ENCODE data around the gene SLC35F4.
"Not testable (repeated sequence)": the region's sequence is repeated elsewhere in the genome, so short reads cannot be mapped to it uniquely, and the experiment has no call there.

SLC35F4 gene

GRCh38 chr14:57771801-57772200 is 94.1 kb downstream of the SLC35F4 start:
- DNase-seq = no peak

DNA sequence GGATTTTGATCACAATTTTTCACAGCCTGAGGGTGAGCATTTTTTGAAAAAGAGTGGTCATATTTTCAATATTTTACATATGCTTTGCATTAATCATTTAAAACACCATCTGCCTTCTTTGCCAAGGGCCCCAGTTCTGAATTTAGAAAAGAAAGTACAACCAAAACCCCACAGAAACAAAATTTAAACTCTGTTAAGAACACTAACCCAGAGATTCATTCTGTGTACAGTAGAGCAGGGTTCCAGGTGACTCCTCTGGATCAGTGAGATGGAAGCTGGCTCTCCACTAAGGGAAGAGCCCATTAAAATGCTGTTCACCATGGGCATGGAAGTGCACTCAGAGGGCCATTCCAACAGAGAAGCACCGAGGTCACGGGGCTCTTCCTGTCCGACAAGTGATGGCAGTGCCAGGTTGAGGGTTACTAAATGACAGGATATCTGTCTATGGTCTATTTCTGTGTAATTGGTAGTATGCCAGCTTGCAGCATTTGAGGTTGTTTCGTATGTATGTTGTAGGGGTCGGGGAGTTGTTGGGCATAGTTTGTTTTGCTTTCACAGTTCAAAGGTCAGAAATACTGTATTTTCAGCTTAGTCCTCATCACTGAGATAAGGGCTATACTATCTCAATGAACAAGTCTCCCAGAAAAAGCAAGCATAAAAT is 95.9 kb downstream of the SLC35F4 start:
- no peak for DNase-seq

- no peak for DNase-seq
Observed at GRCh38 chr14:57761800-57762199, 104.1 kb downstream of the SLC35F4 start.

- no peak for DNase-seq
Observed at GRCh38 chr14:57760896-57761295, 105.0 kb downstream of the SLC35F4 start.

DNA sequence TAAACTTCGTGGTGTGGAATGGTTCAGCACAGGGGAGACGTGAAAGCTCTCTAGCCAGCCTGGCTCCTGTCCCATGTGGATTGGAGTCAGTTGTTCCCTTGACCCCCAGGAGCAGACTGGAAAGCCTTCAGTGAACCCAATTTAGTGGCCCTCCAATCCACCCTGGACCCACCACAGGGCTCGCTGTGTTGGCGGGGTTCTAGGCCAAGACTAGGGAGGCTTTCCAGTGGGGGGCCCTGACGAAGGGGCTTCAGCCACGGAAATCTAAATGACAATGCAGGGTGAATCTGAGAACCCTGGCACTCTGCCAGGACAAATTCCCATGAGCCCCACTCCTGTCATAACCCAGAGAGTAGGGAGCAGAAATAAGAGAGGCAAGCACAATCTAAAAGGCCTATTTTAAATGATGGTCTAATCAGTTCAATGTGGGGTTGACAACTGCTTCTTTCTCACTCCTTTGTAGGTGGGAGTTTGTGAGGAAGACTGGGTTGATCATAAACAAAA is 110.8 kb downstream of the SLC35F4 start:
- no peak for DNase-seq

- no peak for DNase-seq
Observed at GRCh38 chr14:57754527-57754926, 111.4 kb downstream of the SLC35F4 start.

DNA sequence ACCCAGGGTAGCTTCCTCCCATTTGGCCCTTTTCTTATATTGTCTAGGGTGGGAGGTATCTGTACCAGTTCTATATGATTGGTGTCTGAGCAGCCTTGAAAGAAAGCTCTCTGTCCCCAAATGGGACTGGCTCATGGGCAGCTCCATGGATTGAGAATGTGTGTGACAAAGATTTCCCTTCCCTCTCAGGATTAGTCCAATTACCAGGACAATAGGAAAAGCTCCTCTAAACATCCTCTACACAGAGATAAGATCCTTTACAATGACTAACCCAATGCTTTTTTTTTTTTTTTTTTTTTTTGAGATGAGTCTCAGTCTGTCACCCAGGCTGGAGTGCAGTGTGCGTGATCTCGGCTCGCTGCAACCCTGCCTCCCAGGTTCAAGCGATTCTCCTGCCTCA is 112.1 kb downstream of the SLC35F4 start:
- no peak for DNase-seq

- DNase-seq = not testable (repeated sequence)
Observed at GRCh38 chr14:57752142-57752695, 113.7 kb downstream of the SLC35F4 start.

DNA sequence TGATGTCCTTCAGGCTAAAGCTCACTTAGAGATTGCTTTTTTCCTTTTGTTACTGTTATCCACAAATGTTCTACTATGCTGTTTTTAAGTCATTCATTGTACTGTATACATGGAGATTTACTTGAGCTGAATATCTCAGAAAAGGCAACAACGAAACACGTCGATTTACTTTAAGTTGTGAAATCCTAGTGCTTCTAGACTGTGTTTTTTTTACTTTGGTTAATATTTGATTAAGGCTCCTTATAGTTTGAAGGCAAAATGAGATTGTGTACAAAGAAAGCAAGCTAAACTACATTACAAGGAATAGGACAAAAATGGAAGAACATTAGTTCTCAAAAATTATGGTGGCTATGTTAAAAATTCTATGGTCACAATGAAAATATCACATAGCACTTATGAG is 114.5 kb downstream of the SLC35F4 start:
- DNase-seq = no peak

GRCh38 chr14:57749267-57749666 is 116.6 kb downstream of the SLC35F4 start:
- DNase-seq = no peak

GRCh38 chr14:57748279-57748678 is 117.6 kb downstream of the SLC35F4 start:
- no peak for DNase-seq

GRCh38 chr14:57747036-57747435 is 118.9 kb downstream of the SLC35F4 start:
- DNase-seq = no peak

- DNase-seq = no peak
Observed at GRCh38 chr14:57746563-57746962, 119.3 kb downstream of the SLC35F4 start.

- DNase-seq = no peak
Observed at GRCh38 chr14:57739516-57739915, 126.4 kb downstream of the SLC35F4 start.

- DNase-seq = no peak
Observed at GRCh38 chr14:57737598-57737997, 128.3 kb downstream of the SLC35F4 start.

GRCh38 chr14:57736391-57736790 is 129.5 kb downstream of the SLC35F4 start:
- no peak for DNase-seq

DNA sequence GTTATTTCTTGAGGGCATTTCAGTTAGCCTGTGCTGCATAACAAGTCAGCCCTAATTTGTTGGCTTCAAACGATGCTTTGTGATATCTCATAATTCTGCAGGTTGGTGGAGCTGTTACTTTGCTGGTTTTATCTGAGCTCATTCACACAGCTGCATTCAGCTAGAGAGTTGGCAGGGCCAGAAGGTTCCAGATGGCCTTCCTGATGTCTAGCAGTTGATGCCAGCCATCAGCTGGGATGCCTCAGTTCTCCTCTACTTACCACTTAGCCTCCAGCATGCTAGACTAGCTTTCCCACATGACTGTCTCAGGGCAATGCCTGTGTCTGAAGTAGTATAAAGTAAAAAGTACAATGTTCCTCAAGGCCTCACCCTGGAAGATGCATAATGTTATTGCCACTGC is 130.6 kb downstream of the SLC35F4 start:
- DNase-seq = no peak

DNA sequence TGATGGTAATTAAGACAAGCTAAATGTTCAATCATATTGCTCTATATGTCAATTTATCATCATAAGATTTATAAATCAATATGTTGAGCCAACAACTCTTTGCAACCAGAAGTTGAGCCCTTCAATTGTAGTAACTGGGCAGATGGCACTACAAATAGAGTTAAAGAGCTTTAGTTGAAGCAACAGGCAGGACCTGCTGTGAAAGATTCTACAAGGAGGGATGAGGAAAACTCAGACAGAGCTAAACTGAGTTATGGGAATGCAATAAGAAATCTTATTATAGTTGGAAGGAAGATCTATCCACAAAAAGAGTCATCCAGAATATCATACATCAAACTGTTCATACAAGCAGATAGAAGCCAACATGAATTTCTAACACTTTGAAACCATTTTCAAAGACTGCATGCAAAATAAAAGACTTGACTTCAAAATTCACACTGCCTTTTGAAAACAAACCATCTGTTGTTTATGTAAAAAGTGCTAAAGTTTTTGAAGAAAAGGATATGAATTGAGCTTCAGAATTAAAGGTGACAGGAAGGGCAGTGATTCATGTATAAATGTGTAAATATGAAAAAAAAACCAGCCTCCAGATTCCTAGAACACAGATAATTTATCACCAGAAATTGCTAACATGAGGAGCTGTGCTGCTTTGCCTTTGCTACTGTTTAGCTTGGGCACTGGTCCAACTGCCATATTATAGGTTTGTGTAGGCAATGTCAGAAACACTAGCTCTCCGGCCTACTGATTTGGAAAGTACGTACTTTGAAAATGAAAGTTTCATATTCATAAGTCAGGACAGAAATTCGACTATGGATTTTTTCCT is 133.2 kb downstream of the SLC35F4 start:
- no peak for DNase-seq

- no peak for DNase-seq
Observed at GRCh38 chr14:57729208-57730187, 136.4 kb downstream of the SLC35F4 start.

DNA sequence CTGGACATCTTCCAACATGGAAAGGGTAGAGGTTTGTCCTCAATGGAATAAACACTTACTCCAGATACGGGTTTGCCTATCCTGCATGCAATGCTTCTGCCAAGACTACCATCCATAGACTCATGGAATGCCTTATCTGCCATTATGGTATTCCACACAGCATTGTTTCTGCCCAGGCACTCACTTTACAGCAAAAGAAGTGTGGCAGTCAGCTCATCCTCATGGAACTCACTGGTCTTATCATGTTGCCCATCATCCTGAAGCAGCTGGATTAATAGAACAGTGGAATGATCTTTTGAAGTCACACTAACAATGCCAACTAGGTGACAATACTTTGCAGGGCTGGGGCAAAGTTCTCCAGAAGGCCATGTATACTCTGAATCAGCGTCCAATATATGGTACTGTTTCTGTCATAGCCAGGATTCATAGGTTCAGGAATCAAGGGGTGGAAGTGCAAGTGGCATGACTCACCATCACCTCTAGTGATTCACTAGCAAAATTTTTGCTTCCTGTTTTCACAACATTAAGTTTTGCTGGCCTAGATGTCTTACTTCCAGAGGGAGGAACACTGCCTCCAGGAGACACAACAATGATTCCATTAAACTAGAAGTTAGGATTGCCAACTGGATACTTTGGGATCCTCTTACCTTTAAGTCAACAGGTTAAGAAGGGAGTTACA is 140.4 kb downstream of the SLC35F4 start:
- DNase-seq = no peak

DNA sequence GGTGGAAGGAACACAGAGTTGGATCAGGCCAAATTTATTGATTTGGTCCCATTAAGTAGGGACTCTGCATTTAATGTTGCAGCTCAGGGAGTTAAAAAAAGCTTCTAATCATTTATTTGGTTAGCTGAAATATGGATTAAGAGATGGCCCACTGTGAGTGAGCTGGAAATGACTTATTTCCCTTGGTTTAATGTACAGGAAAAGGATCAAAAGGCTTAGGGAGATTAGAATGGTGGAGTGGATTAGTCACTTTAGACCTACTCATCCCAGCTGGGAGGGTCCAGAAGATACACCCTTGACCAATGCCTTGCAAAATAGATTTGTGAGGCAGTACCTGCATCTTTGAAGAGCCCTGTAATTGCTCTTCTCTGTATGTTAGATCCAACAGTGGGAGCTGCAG is 143.8 kb downstream of the SLC35F4 start:
- not testable (repeated sequence) for DNase-seq

DNA sequence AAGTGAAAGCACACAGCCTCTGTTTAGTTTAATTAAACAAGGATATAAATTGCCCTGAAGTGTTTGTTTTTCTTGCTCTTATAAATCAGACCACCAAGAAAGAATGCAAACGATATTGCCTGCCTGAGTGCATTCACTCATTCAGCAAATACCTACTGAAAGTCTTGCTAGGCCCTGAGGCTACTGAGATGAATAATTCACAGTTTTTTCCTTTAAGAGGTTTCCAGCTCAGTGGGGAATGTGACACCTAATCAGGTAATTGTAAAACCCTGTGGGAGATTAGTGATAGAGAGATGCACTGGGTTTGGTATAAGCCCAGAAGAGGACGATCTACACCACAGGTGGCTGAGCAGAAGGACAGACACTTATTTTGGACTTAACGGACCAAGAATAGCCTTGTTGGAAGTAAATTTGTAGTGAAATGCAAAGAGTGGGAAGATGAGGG is 151.4 kb downstream of the SLC35F4 start:
- DNase-seq = no peak
